Measurements from ENCODE around the gene NEU1. TPM values are rescaled to one million over a fixed set of nuclear protein-coding genes. Genes with fewer than 3 reads are reported as not detected.
"Not testable (repeated sequence)": the region's sequence is repeated elsewhere in the genome, so short reads cannot be mapped to it uniquely, and the experiment has no call there.

The NEU1 gene
- total RNA-seq, 1 donor from 2014 or later, result 19.2 TPM

- no peaks in the 10 kb centered on the region for H3K9me3 Mint-ChIP-seq
- ChIA-PET CTCF (interaction anchor here (1.1 kb wide), 1 partner anchor 124 kb away, joined by 4 read pairs; no protein-coding TSS in a partner anchor), POLR2A (interaction anchor here (1.1 to 4.9 kb wide), 12 partner anchors 15 to 208 kb away, joined by 4 to 133 read pairs (median 6); partner anchors contain the start of genes APOM, BAG6, DDAH2 and DXO)
- ATAC-seq (ENCODE audit: low read depth) (no peak), DNase-seq (no peak)
- peaks cover 21% of the 10 kb centered on the region for H3K4me1 Mint-ChIP-seq
- H3K36me3 Mint-ChIP-seq (ENCODE audit: low read depth), result peaks cover 47% of the 10 kb centered on the region
- H3K27ac Mint-ChIP-seq, result peak overlapping the region; percentile 93
- no peaks in the 10 kb centered on the region for H3K27me3 Mint-ChIP-seq
- no peak for TF ChIP-seq CTCF (IDR thresholded peaks at IDR 0.05)
- H3K4me3 Mint-ChIP-seq, result peak overlapping the region; percentile 95
- intact Hi-C loops (cut with micrococcal nuclease), result loop anchor here (1.0 to 2.0 kb wide), 6 partner anchors 35 to 315 kb away; partner anchors contain the start of genes AGPAT1, CSNK2B, DDAH2 and DXO
Observed at GRCh38 chr6:31861919-31862343, 690 bp downstream of the NEU1 start.

- intact Hi-C loops (cut with micrococcal nuclease), result no loop called here
Observed at GRCh38 chr6:31861150-31861549, 1.5 kb downstream of the NEU1 start.

GRCh38 chr6:31860349-31860748, 2.3 kb downstream of the NEU1 start:
- peaks cover 21% of the 10 kb centered on the region for H3K4me1 Mint-ChIP-seq
- H3K4me3 Mint-ChIP-seq, result no peak overlapping the region
- H3K36me3 Mint-ChIP-seq (ENCODE audit: low read depth), result peaks cover 48% of the 10 kb centered on the region
- intact Hi-C loops (cut with micrococcal nuclease), result no loop called here
- no peaks in the 10 kb centered on the region for H3K9me3 Mint-ChIP-seq
- no peak overlapping the region for H3K27ac Mint-ChIP-seq
- DNase-seq (no peak), ATAC-seq (ENCODE audit: low read depth) (no peak)
- no peak for TF ChIP-seq CTCF (IDR thresholded peaks at IDR 0.05)
- no peaks in the 10 kb centered on the region for H3K27me3 Mint-ChIP-seq
- POLR2A ChIA-PET, result interaction anchor here (0.5 to 0.7 kb wide), 3 partner anchors 22 to 395 kb away, joined by 3 read pairs; no protein-coding TSS in a partner anchor
- CTCF ChIA-PET, result no interaction called here

More at GRCh38 chr6:31861150-31861549, 1.5 kb downstream of the NEU1 start:
- ATAC-seq (ENCODE audit: low read depth) (no peak), DNase-seq (no peak)
- H3K27ac Mint-ChIP-seq, result no peak overlapping the region
- H3K4me1 Mint-ChIP-seq, result peaks cover 21% of the 10 kb centered on the region
- no peak for TF ChIP-seq CTCF (IDR thresholded peaks at IDR 0.05)
- CTCF ChIA-PET, result no interaction called here
- POLR2A ChIA-PET, result interaction anchor here (0.7 kb wide), 1 partner anchor 26 kb away, joined by 3 read pairs; no protein-coding TSS in a partner anchor
- peaks cover 48% of the 10 kb centered on the region for H3K36me3 Mint-ChIP-seq (ENCODE audit: low read depth)
- H3K27me3 Mint-ChIP-seq, result no peaks in the 10 kb centered on the region
- no peaks in the 10 kb centered on the region for H3K9me3 Mint-ChIP-seq
- H3K4me3 Mint-ChIP-seq, result no peak overlapping the region

GRCh38 chr6:31859923-31860322, 2.7 kb downstream of the NEU1 start:
- Mint-ChIP-seq H3K9me3 (no peaks in the 10 kb centered on the region), H3K27ac (no peak overlapping the region), H3K4me3 (peak overlapping the region; percentile 38), H3K4me1 (peaks cover 21% of the 10 kb centered on the region), H3K36me3 (ENCODE audit: low read depth) (peaks cover 48% of the 10 kb centered on the region), H3K27me3 (no peaks in the 10 kb centered on the region)
- no peak for TF ChIP-seq CTCF (IDR thresholded peaks at IDR 0.05)
- DNase-seq (no peak), ATAC-seq (ENCODE audit: low read depth) (no peak)
- intact Hi-C loops (cut with micrococcal nuclease), result no loop called here
- ChIA-PET POLR2A (interaction anchor here (0.5 to 0.9 kb wide), 3 partner anchors 22 to 396 kb away, joined by 3 to 6 read pairs (median 3); no protein-coding TSS in a partner anchor), CTCF (no interaction called here)

- ATAC-seq (ENCODE audit: low read depth), result no peak
- DNase-seq, result no peak
- Mint-ChIP-seq H3K27me3 (no peaks in the 10 kb centered on the region), H3K36me3 (ENCODE audit: low read depth) (peaks cover 47% of the 10 kb centered on the region), H3K4me3 (no peak overlapping the region), H3K4me1 (peaks cover 19% of the 10 kb centered on the region), H3K9me3 (no peaks in the 10 kb centered on the region), H3K27ac (no peak overlapping the region)
- TF ChIP-seq CTCF (IDR thresholded peaks at IDR 0.05), result no peak
- POLR2A ChIA-PET, result interaction anchor here (0.7 to 0.9 kb wide), 2 partner anchors 23 to 73 kb away, joined by 3 to 6 read pairs; no protein-coding TSS in a partner anchor
- CTCF ChIA-PET, result no interaction called here
- intact Hi-C loops (cut with micrococcal nuclease), result no loop called here
Observed at GRCh38 chr6:31858707-31859106, 3.9 kb downstream of the NEU1 start.

- H3K27me3 Mint-ChIP-seq; DNase-seq; ATAC-seq (ENCODE audit: low read depth); H3K4me3 Mint-ChIP-seq; H3K27ac Mint-ChIP-seq; CTCF ChIA-PET; intact Hi-C loops (cut with micrococcal nuclease); H3K9me3 Mint-ChIP-seq: not testable (repeated sequence)
- POLR2A ChIA-PET, result interaction anchor here (0.6 kb wide), 1 partner anchor 22 kb away, joined by 9 read pairs; no protein-coding TSS in a partner anchor
- H3K4me1 Mint-ChIP-seq, result peaks cover 14% of the 10 kb centered on the region
- peaks cover 44% of the 10 kb centered on the region for H3K36me3 Mint-ChIP-seq (ENCODE audit: low read depth)
Observed at GRCh38 chr6:31857774-31858173, 4.8 kb downstream of the NEU1 start.

GRCh38 chr6:31851980-31852718, 10.5 kb downstream of the NEU1 start:
- ATAC-seq (ENCODE audit: low read depth); DNase-seq; CTCF ChIA-PET; H3K27ac Mint-ChIP-seq; H3K9me3 Mint-ChIP-seq; intact Hi-C loops (cut with micrococcal nuclease); H3K4me1 Mint-ChIP-seq; H3K4me3 Mint-ChIP-seq; H3K36me3 Mint-ChIP-seq (ENCODE audit: low read depth); H3K27me3 Mint-ChIP-seq: not testable (repeated sequence)
- POLR2A ChIA-PET, result interaction anchor here (0.6 kb wide), 1 partner anchor 102 kb away, joined by 11 read pairs; no protein-coding TSS in a partner anchor

Data from activated B cell treated with CpG ODN at 0.5 μM for 24 hours (primary cell).